A549 (cell line): Measurements from ENCODE around the gene MMP25. TPM values are rescaled to one million over a fixed set of nuclear protein-coding genes. Genes with fewer than 3 reads are reported as not detected.

Source experiments
- ATAC-seq, 2 experiments: fragments of 200-7000 bp in 1 of 2; fragments of >200 bp in 1 of 2; cut with Nextera tagmentation in 1 of 2; cut with Tn5 transposase in 1 of 2; 3 replicates each; pipeline versions ENCODE4 v1.8.0 to v1.9.1; 2018 to 2020; ENCODE audit warnings: mild to moderate bottlenecking in 1 of 2, moderate library complexity in 1 of 2
- CTCF ChIA-PET: fragments of 300-600 bp; sonication (Branson Sonifier 250); formaldehyde crosslinking; extraction: SDS; loops from one replicate; lab custom pipeline; 2021; ENCODE audit warnings: antibody characterized with exemption, inconsistent platforms; lab: Yijun Ruan, JAX
- POLR2A ChIA-PET: fragments of 350-600 bp; formaldehyde crosslinking; extraction: SDS; loops from one replicate; lab custom pipeline; 2021; ENCODE audit warnings: antibody characterized with exemption, inconsistent platforms; lab: Yijun Ruan, JAX
- DNase-seq, 2 experiments: peaks; one replicate each; pipeline versions ENCODE4 v3.0.0 to v3.0.0-alpha.2; 2011 to 2016; ENCODE audit warnings: low read depth in 1 of 2, low spot score in 1 of 2
- FAIRE-seq: peaks from 2 replicates; lab custom pipeline; 2011; peaks lifted over from hg19 to GRCh38; lab: Jason Lieb, UNC
- H3K27ac ChIP-seq, 2 experiments: fragments of >200 bp; sonication (Bioruptor Twin); formaldehyde crosslinking; 3 replicates each; pipeline ENCODE4 v1.5.1; 2016 to 2017
- H3K4me1 ChIP-seq: fragments of >200 bp; sonication (Bioruptor Twin); formaldehyde crosslinking; 3 replicates; pipeline ENCODE4 v1.6.1; 2016
- H3K4me2 ChIP-seq: fragments of >200 bp; sonication (Bioruptor Twin); formaldehyde crosslinking; 3 replicates; pipeline ENCODE4 v1.6.1; 2016
- H3K4me3 ChIP-seq: fragments of >200 bp; sonication (Bioruptor Twin); formaldehyde crosslinking; 3 replicates; pipeline ENCODE4 v1.5.1; 2016
- H3K9me3 ChIP-seq: fragments of >200 bp; sonication (Bioruptor Twin); formaldehyde crosslinking; 3 replicates; pipeline ENCODE4 v1.6.1; 2016
- BHLHE40 ChIP-seq: IDR thresholded peaks from 2 replicates; pipeline ENCODE4 v1.6.1; 2012; ENCODE audit warnings: low read depth, low read length, inconsistent platforms
- CBX2 ChIP-seq: fragments of 200-600 bp; sonication (generic); IDR thresholded peaks from 2 replicates; pipeline ENCODE4 v1.6.1; 2016; ENCODE audit warnings: low read depth, mild to moderate bottlenecking, borderline replicate concordance
- CHD2 ChIP-seq: fragments of 150-350 bp; IDR thresholded peaks from 2 replicates; pipeline ENCODE4 v1.6.1; 2014; ENCODE audit warnings: low read length; ENCODE audit not compliant: partially characterized antibody
- EHF ChIP-seq: fragments of 250-450 bp; sonication (Bioruptor Pico); IDR thresholded peaks from 2 replicates; pipeline ENCODE4 v1.5.0; 2020; ENCODE audit warnings: mild to moderate bottlenecking
- EHMT2 ChIP-seq: fragments of 200-600 bp; sonication (generic); IDR thresholded peaks from 2 replicates; pipeline ENCODE4 v1.6.1; 2016; ENCODE audit warnings: antibody characterized with exemption, low read depth, mild to moderate bottlenecking, moderate library complexity
- EP300 ChIP-seq, 2 experiments: fragments of >200 bp; sonication (Bioruptor Twin); formaldehyde crosslinking; IDR thresholded peaks; 2 replicates in 1 of 2; 3 replicates in 1 of 2; pipeline ENCODE4 v1.6.1; 2016 to 2017
- ESRRA ChIP-seq: fragments of 150-350 bp; IDR thresholded peaks from 2 replicates; pipeline ENCODE4 v1.6.1; 2014; ENCODE audit warnings: mild to moderate bottlenecking, low read length, borderline replicate concordance
- FOSL2 ChIP-seq, 2 experiments: fragments of 450-650 bp in 1 of 2; fragments of >200 bp in 1 of 2; sonication (Bioruptor Twin) in 1 of 2; formaldehyde crosslinking; IDR thresholded peaks; 2 replicates each; pipeline versions ENCODE4 v1.5.0 to v1.6.1; 2016 to 2020; ENCODE audit warnings: mild to moderate bottlenecking in 1 of 2, moderate library complexity in 1 of 2
- FOXS1 ChIP-seq: fragments of 250-450 bp; sonication (Bioruptor Pico); IDR thresholded peaks from 2 replicates; pipeline ENCODE4 v1.5.0; 2020; ENCODE audit warnings: mild to moderate bottlenecking, moderate library complexity
- GATA3 ChIP-seq: IDR thresholded peaks from 2 replicates; pipeline ENCODE4 v1.6.1; 2012; ENCODE audit warnings: borderline replicate concordance
- HDAC2 ChIP-seq: fragments of 200-600 bp; sonication (generic); IDR thresholded peaks from 2 replicates; pipeline ENCODE4 v1.6.1; 2016
- HEYL ChIP-seq: fragments of 250-450 bp; sonication (Bioruptor Pico); IDR thresholded peaks from 2 replicates; pipeline ENCODE4 v1.8.0; 2021; ENCODE audit warnings: mild to moderate bottlenecking, moderate library complexity
- HOXB13 ChIP-seq: fragments of 250-450 bp; sonication (Bioruptor Pico); IDR thresholded peaks from 2 replicates; pipeline ENCODE4 v1.5.0; 2020; ENCODE audit warnings: low read depth, mild to moderate bottlenecking, moderate library complexity
- MAFK ChIP-seq: fragments of 450-650 bp; IDR thresholded peaks from 2 replicates; pipeline ENCODE4 v1.6.1; 2014; ENCODE audit not compliant: partially characterized antibody
- MYC ChIP-seq: IDR thresholded peaks from 2 replicates; pipeline ENCODE4 v1.6.1; 2012; ENCODE audit warnings: mild to moderate bottlenecking, inconsistent platforms, low read length, improper control_type of control experiment, borderline replicate concordance
- PHF8 ChIP-seq: fragments of 200-600 bp; sonication (generic); IDR thresholded peaks from 2 replicates; pipeline ENCODE4 v1.6.1; 2016; ENCODE audit warnings: low read depth, mild to moderate bottlenecking, antibody characterized with exemption, moderate library complexity, borderline replicate concordance
- POLR2AphosphoS2 ChIP-seq: conservative IDR thresholded peaks from 2 replicates; pipeline ENCODE4 v1.6.1; 2012; ENCODE audit warnings: low read length, improper control_type of control experiment, inconsistent platforms
- RAD21 ChIP-seq, 2 experiments: fragments of >200 bp in 1 of 2; sonication (Bioruptor Twin) in 1 of 2; formaldehyde crosslinking in 1 of 2; IDR thresholded peaks in 1 of 2; conservative IDR thresholded peaks in 1 of 2; 2 replicates in 1 of 2; 3 replicates in 1 of 2; pipeline ENCODE4 v1.6.1; 2012 to 2018; ENCODE audit warnings: inconsistent platforms in 1 of 2
- RARB ChIP-seq: fragments of 250-450 bp; sonication (Bioruptor Pico); IDR thresholded peaks from 2 replicates; pipeline ENCODE4 v1.8.0; 2021; ENCODE audit warnings: mild to moderate bottlenecking, moderate library complexity
- RFX5 ChIP-seq: fragments of 450-650 bp; IDR thresholded peaks from 2 replicates; pipeline ENCODE4 v1.7.1; 2014; ENCODE audit warnings: antibody characterized with exemption, mild to moderate bottlenecking, moderate library complexity
- SMC3 ChIP-seq: fragments of >200 bp; sonication (Bioruptor Twin); formaldehyde crosslinking; IDR thresholded peaks from 3 replicates; pipeline ENCODE4 v1.6.1; 2018; ENCODE audit warnings: inconsistent platforms
- SREBF2 ChIP-seq: fragments of 450-650 bp; IDR thresholded peaks from 2 replicates; pipeline ENCODE4 v1.6.1; 2014; ENCODE audit warnings: mild to moderate bottlenecking, moderate library complexity
- TFCP2L1 ChIP-seq: fragments of 250-450 bp; sonication (Bioruptor Pico); IDR thresholded peaks from 2 replicates; pipeline ENCODE4 v1.5.0; 2021; ENCODE audit warnings: mild to moderate bottlenecking
- ZC3H11A ChIP-seq: fragments of 450-650 bp; IDR thresholded peaks from 2 replicates; pipeline ENCODE4 v1.6.1; 2014; ENCODE audit warnings: antibody characterized with exemption, mild to moderate bottlenecking
- ZFP36 ChIP-seq: fragments of 450-650 bp; IDR thresholded peaks from 2 replicates; pipeline ENCODE4 v1.6.1; 2014; ENCODE audit warnings: borderline replicate concordance; ENCODE audit not compliant: partially characterized antibody
- ZSCAN20 ChIP-seq: fragments of 250-450 bp; sonication (Bioruptor Pico); IDR thresholded peaks from 2 replicates; pipeline ENCODE4 v1.8.0; 2022; ENCODE audit warnings: mild to moderate bottlenecking, moderate library complexity
- WGBS: methylation state at CpG from one replicate; pipeline ENCODE4 v1.1.6; 2017; ENCODE audit errors: missing lambda C conversion rate; 5-methylcytosine and 5-hydroxymethylcytosine counted together
- polyA plus RNA-seq, 4 experiments: library from polyadenylated mRNA; depleted of rRNA in 3 of 4; stranded (reverse); fragments of >200 nt; fragmentation: RNase III in 1 of 4; extraction: RNeasy Plus Mini Kit Qiagen cat#74134 plus additional on column Dnase treatment in 1 of 4; gene quantifications; 2 replicates in 3 of 4; 3 replicates in 1 of 4; pipeline ENCODE4 v1.2.3, GENCODE V29; 2011 to 2017
- TF ChIP-seq, protein P1 (sequence below): fragments of 450-650 bp; IDR thresholded peaks from 2 replicates; pipeline ENCODE4 v1.6.1; 2014; ENCODE audit warnings: antibody characterized with exemption
- TF ChIP-seq, protein P2 (sequence below): fragments of 250-450 bp; sonication (Bioruptor Pico); IDR thresholded peaks from 2 replicates; pipeline ENCODE4 v1.5.0; 2020; ENCODE audit warnings: low read depth, mild to moderate bottlenecking, moderate library complexity
- TF ChIP-seq, protein P3 (sequence below): IDR thresholded peaks from 2 replicates; pipeline ENCODE4 v1.6.1; 2012
- TF ChIP-seq, protein P4 (sequence below): IDR thresholded peaks from 2 replicates; pipeline ENCODE4 v1.6.1; 2012; ENCODE audit warnings: low read depth, borderline replicate concordance
- TF ChIP-seq, protein P5 (sequence below): fragments of 150-350 bp; IDR thresholded peaks from 2 replicates; pipeline ENCODE4 v1.6.1; 2014; ENCODE audit warnings: low read depth, mild to moderate bottlenecking, low read length
- TF ChIP-seq, protein P6 (sequence below): fragments of >200 bp; sonication (Bioruptor Twin); formaldehyde crosslinking; IDR thresholded peaks from 3 replicates; pipeline ENCODE4 v1.5.1; 2016

Gene MMP25
- polyA plus RNA-seq, 2 of the 4 experiments (the other 2 are of a cell fraction) = 0.04 to 0.31 TPM

DNA sequence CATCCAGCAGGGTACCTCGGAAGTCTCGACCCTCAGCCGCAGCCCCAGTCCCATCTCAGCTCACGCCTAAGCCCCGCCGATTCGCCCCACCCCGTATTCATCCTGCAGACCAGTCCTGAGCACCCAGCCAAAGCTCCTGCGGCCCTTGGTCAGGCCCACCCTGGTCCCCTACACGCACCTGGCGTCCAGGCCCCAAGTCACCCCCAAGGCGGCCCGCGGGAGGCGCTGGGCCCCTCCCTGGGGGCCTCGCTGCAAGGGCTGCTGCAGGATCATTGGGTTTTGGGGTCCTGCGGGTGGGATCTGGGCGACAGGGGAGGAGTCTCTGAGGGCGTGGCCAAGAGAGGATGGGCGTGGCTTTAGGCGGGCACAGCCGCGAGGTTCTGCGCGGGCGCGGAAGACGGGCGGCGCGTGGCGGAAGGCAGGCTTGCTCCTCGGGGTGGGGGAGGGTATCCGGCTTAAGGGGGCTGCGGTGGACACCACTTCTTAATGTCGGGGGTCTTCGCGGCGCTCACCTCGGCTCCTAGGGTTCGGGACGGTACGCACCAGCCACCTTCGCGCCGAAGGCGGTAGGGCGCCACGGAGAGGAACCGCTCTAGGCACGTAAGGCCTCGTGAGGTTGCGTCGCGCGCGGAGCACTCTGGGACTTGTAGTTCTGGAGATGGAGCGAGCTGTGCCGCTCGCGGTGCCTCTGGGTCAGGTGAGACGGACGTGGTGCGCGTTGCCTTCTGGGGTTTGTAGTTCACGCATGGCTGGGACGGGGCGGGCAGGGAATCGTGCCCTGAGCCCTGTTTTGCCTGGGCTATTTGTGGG is 22.5 kb upstream of the MMP25 start, which contains the start of the genes HCFC1R1 and THOC6:
TSS of gene HCFC1R1 (minus strand) at position 274 of the 810 bp plus-strand sequence. CDS start at position 273, 1 bp downstream.
TSS of gene THOC6 (plus strand) at position 367 of the 810 bp plus-strand sequence. CDS start at position 659, 292 bp downstream.
- Histone ChIP-seq H3K4me2 (peak within 1 kb of the TSS; percentile 89), H3K9me3 (no peaks in the 10 kb centered on the region), H3K27ac (peak within 1 kb of the TSS; percentile 98 to 100), H3K4me3 (peak within 1 kb of the TSS; percentile 93), H3K4me1 (peaks cover 34% of the 10 kb centered on the region)
- peak; percentile 89 for FAIRE-seq
- peak; percentile 83 to 99 for DNase-seq
- WGBS = under 1% methylated on average over 28 of the region's 69 CpGs
- ATAC-seq = peak; percentile 17 to 63
- ChIA-PET POLR2A (interaction anchor here (0.6 to 6.2 kb wide), 9 partner anchors 8 to 85 kb away, joined by 3 to 107 read pairs (median 5); partner anchors contain the start of gene MMP25), CTCF (interaction anchor here (0.6 to 11.0 kb wide), 11 partner anchors 7 to 126 kb away, joined by 3 to 214 read pairs (median 5); partner anchors contain the start of genes BICDL2 and CLDN9)
- TF ChIP-seq, protein P1, sequence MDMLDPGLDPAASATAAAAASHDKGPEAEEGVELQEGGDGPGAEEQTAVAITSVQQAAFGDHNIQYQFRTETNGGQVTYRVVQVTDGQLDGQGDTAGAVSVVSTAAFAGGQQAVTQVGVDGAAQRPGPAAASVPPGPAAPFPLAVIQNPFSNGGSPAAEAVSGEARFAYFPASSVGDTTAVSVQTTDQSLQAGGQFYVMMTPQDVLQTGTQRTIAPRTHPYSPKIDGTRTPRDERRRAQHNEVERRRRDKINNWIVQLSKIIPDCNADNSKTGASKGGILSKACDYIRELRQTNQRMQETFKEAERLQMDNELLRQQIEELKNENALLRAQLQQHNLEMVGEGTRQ = peak; percentile 82
- TF ChIP-seq EHF = peak; percentile 65; the same call in 1 of the 2 replicates
- TF ChIP-seq HOXB13 (CRISPR knock-in tag) = no peak
- TF ChIP-seq PHF8 = peak; percentile 76; the same call in 1 of the 2 replicates
- no peak; the same call in none of the 2 replicates for TF ChIP-seq MYC
- peak; percentile 99 for TF ChIP-seq TFCP2L1 (CRISPR knock-in tag)
- no peak for TF ChIP-seq CBX2
- no peak for TF ChIP-seq ZSCAN20 (CRISPR knock-in tag)
- TF ChIP-seq, protein P2, sequence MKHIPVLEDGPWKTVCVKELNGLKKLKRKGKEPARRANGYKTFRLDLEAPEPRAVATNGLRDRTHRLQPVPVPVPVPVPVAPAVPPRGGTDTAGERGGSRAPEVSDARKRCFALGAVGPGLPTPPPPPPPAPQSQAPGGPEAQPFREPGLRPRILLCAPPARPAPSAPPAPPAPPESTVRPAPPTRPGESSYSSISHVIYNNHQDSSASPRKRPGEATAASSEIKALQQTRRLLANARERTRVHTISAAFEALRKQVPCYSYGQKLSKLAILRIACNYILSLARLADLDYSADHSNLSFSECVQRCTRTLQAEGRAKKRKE (CRISPR knock-in tag) = peak; percentile 28; the same call in 1 of the 2 replicates
- TF ChIP-seq GATA3 = peak; percentile 63
- TF ChIP-seq EHMT2 = no peak
- TF ChIP-seq EP300 (IDR thresholded peaks at IDR 0.05) = 0 out of 5 replicates have a peak, but pooled peaks of 1 of the 2 experiments have one; percentile 16
- TF ChIP-seq RAD21 (conservative IDR thresholded peaks at IDR 0.05 in 1 of 2, IDR thresholded peaks at IDR 0.05 in 1 of 2) = no peak
- TF ChIP-seq, protein P3, sequence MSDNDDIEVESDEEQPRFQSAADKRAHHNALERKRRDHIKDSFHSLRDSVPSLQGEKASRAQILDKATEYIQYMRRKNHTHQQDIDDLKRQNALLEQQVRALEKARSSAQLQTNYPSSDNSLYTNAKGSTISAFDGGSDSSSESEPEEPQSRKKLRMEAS = peak; percentile 92
- TF ChIP-seq, protein P4, sequence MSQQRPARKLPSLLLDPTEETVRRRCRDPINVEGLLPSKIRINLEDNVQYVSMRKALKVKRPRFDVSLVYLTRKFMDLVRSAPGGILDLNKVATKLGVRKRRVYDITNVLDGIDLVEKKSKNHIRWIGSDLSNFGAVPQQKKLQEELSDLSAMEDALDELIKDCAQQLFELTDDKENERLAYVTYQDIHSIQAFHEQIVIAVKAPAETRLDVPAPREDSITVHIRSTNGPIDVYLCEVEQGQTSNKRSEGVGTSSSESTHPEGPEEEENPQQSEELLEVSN = peak; percentile 45; the same call in 1 of the 2 replicates
- TF ChIP-seq CHD2 = peak; percentile 71
- TF ChIP-seq ESRRA = peak; percentile 57; the same call in 1 of the 2 replicates
- TF ChIP-seq RFX5 = no peak
- TF ChIP-seq, protein P5, sequence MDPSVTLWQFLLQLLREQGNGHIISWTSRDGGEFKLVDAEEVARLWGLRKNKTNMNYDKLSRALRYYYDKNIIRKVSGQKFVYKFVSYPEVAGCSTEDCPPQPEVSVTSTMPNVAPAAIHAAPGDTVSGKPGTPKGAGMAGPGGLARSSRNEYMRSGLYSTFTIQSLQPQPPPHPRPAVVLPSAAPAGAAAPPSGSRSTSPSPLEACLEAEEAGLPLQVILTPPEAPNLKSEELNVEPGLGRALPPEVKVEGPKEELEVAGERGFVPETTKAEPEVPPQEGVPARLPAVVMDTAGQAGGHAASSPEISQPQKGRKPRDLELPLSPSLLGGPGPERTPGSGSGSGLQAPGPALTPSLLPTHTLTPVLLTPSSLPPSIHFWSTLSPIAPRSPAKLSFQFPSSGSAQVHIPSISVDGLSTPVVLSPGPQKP = no peak
- no peak for TF ChIP-seq HEYL (CRISPR knock-in tag)
- no peak for TF ChIP-seq HDAC2
- TF ChIP-seq MAFK = no peak
- TF ChIP-seq, protein P6, sequence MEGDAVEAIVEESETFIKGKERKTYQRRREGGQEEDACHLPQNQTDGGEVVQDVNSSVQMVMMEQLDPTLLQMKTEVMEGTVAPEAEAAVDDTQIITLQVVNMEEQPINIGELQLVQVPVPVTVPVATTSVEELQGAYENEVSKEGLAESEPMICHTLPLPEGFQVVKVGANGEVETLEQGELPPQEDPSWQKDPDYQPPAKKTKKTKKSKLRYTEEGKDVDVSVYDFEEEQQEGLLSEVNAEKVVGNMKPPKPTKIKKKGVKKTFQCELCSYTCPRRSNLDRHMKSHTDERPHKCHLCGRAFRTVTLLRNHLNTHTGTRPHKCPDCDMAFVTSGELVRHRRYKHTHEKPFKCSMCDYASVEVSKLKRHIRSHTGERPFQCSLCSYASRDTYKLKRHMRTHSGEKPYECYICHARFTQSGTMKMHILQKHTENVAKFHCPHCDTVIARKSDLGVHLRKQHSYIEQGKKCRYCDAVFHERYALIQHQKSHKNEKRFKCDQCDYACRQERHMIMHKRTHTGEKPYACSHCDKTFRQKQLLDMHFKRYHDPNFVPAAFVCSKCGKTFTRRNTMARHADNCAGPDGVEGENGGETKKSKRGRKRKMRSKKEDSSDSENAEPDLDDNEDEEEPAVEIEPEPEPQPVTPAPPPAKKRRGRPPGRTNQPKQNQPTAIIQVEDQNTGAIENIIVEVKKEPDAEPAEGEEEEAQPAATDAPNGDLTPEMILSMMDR = no peak
- no peak; the same call in 1 of the 2 replicates for TF ChIP-seq ZC3H11A
- no peak for TF ChIP-seq ZFP36
- no peak for TF ChIP-seq FOSL2 (IDR thresholded peaks at IDR 0.05)
- TF ChIP-seq FOSL2 (CRISPR knock-in tag; IDR thresholded peaks at IDR 0.05) = peak; percentile 59; the same call in 1 of the 2 replicates
- no peak for TF ChIP-seq BHLHE40
- TF ChIP-seq RARB (CRISPR knock-in tag) = peak; percentile 99
- TF ChIP-seq SMC3 = no peak
- TF ChIP-seq FOXS1 (CRISPR knock-in tag) = no peak; the same call in 1 of the 2 replicates
- no peak for TF ChIP-seq SREBF2
- TF ChIP-seq POLR2AphosphoS2 = peak; percentile 100
